Measurements from ENCODE around the gene UBE2D3. TPM values are rescaled to one million over a fixed set of nuclear protein-coding genes. Genes with fewer than 3 reads are reported as not detected.
A peak's percentile ranks its signal among the peaks of the same experiment; 100 is the strongest.

The UBE2D3 gene
- total RNA-seq, 6 experiments from 2014 or later, result 127 to 304 (median 190) TPM

- no peak for TF ChIP-seq POLR2A (IDR thresholded peaks at IDR 0.05)
- TF ChIP-seq, protein P1, sequence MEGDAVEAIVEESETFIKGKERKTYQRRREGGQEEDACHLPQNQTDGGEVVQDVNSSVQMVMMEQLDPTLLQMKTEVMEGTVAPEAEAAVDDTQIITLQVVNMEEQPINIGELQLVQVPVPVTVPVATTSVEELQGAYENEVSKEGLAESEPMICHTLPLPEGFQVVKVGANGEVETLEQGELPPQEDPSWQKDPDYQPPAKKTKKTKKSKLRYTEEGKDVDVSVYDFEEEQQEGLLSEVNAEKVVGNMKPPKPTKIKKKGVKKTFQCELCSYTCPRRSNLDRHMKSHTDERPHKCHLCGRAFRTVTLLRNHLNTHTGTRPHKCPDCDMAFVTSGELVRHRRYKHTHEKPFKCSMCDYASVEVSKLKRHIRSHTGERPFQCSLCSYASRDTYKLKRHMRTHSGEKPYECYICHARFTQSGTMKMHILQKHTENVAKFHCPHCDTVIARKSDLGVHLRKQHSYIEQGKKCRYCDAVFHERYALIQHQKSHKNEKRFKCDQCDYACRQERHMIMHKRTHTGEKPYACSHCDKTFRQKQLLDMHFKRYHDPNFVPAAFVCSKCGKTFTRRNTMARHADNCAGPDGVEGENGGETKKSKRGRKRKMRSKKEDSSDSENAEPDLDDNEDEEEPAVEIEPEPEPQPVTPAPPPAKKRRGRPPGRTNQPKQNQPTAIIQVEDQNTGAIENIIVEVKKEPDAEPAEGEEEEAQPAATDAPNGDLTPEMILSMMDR (IDR thresholded peaks at IDR 0.05), result no peak
- H3K36me3 ChIP-seq, result peaks cover 0 to 47% (median 9%) of the 10 kb centered on the region in 4 donors
- no peak overlapping the region for H3K27ac ChIP-seq
- H3K9me3 ChIP-seq, result no peaks in the 10 kb centered on the region
- peaks cover 0 to 42% (median 1%) of the 10 kb centered on the region in 4 donors for H3K4me1 ChIP-seq
- ATAC-seq (no peak), DNase-seq (no peak)
- no peak overlapping the region for H3K4me3 ChIP-seq
- no peaks in the 10 kb centered on the region for H3K27me3 ChIP-seq
- intact Hi-C loops (cut with DNase I), result no loop called here
- WGBS (ENCODE audit: insufficient coverage, low coverage, low lambda C conversion rate, missing lambda C conversion rate), result 68% methylated on average over 2 of the region's 2 CpGs
These were observed 19.3 kb downstream of the UBE2D3 start for GRCh38 chr4:102808009-102808408.

- 71% methylated on average over 1 of the region's 1 CpG for WGBS (ENCODE audit: insufficient coverage, low coverage, low lambda C conversion rate, missing lambda C conversion rate)
- H3K36me3 ChIP-seq, result peaks cover 0 to 52% (median 10%) of the 10 kb centered on the region in 4 donors
- H3K4me3 ChIP-seq, result no peak overlapping the region
These were observed 20.0 kb downstream of the UBE2D3 start for GRCh38 chr4:102807345-102807744.

DNA sequence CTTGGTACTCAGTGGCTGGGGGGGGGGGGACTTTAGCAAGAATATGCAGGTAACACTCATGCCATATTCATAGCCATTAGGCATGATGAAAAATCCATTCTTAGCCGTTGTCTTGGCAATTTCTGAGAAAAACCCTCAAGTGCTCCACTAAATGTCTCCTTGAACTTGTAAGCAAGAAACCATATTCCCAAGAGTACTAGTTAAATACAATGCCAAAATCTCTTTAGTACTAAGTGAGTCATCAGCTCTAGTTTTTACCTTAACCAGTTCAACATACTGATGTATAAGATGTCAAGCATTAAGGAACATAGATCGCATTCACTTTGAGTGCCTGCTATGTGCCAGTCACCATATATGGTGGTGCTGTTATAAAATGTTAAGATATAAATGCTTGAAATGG, 27.5 kb downstream of the UBE2D3 start:
- intact Hi-C loops (cut with DNase I), result no loop called here

More at GRCh38 chr4:102807345-102807744, 20.0 kb downstream of the UBE2D3 start:
- intact Hi-C loops (cut with DNase I), result no loop called here
- no peak for DNase-seq
- Histone ChIP-seq H3K9me3 (no peaks in the 10 kb centered on the region), H3K27me3 (no peaks in the 10 kb centered on the region), H3K4me1 (peaks cover 0 to 35% (median 1%) of the 10 kb centered on the region in 4 donors), H3K27ac (no peak overlapping the region)
- ATAC-seq, result peak in 3 of 4 donors; percentile 23 to 38 (median 30)
- TF ChIP-seq POLR2A (IDR thresholded peaks at IDR 0.05), result no peak
- TF ChIP-seq, protein P1 (IDR thresholded peaks at IDR 0.05), result no peak

DNA sequence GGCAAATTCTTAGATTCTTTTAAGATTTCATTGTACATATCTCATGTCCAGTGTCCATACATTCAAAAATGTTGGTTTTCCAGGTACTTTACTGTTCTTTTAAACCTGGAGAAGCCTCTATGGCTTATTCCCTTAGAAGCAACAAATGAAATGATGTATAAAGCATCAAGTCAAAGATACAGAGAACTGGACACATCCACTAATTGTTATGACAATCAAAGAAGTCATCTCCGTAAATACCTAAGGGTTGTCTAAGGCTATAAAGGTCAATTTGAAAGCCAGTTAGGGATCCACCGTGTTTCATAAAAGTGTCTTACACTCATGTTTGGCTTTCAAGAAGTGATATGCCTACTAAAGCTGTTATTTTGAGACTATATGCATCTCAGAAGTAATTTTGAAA, 32.4 kb downstream of the UBE2D3 start:
- WGBS (ENCODE audit: insufficient coverage, low coverage, low lambda C conversion rate, missing lambda C conversion rate), result 96% methylated on average over 2 of the region's 2 CpGs
- intact Hi-C loops (cut with DNase I), result no loop called here
- Histone ChIP-seq H3K4me1 (peaks cover 0 to 9% (median 0%) of the 10 kb centered on the region in 4 donors), H3K9me3 (no peaks in the 10 kb centered on the region), H3K27me3 (no peaks in the 10 kb centered on the region), H3K27ac (no peak overlapping the region), H3K36me3 (peaks cover 6 to 52% (median 21%) of the 10 kb centered on the region in 4 donors), H3K4me3 (no peak overlapping the region)
- no peak for ATAC-seq
- DNase-seq, result no peak
- no peak for TF ChIP-seq POLR2A (IDR thresholded peaks at IDR 0.05)
- TF ChIP-seq, protein P1 (IDR thresholded peaks at IDR 0.05), result no peak

More for the DNA sequence above, 27.5 kb downstream of the UBE2D3 start:
- 90% methylated on average over 2 of the region's 2 CpGs for WGBS (ENCODE audit: insufficient coverage, low coverage, low lambda C conversion rate, missing lambda C conversion rate)
- H3K9me3 ChIP-seq, result no peaks in the 10 kb centered on the region
- ATAC-seq, result no peak
- no peak overlapping the region for H3K4me3 ChIP-seq
- no peak for TF ChIP-seq POLR2A (IDR thresholded peaks at IDR 0.05)
- TF ChIP-seq, protein P1 (IDR thresholded peaks at IDR 0.05), result no peak
- peaks cover 6 to 95% (median 32%) of the 10 kb centered on the region in 4 donors for H3K36me3 ChIP-seq
- no peaks in the 10 kb centered on the region for H3K4me1 ChIP-seq
- no peak for DNase-seq
- no peak overlapping the region for H3K27ac ChIP-seq
- no peaks in the 10 kb centered on the region for H3K27me3 ChIP-seq

All from right lobe of liver (tissue), 6 donors.